Measurements from ENCODE around the gene NOL12. TPM values are rescaled to one million over a fixed set of nuclear protein-coding genes. Genes with fewer than 3 reads are reported as not detected.

Gene NOL12
- total and polyA plus RNA-seq, 4 donors = 6.9 to 16.5 (median 11.4) TPM

DNA sequence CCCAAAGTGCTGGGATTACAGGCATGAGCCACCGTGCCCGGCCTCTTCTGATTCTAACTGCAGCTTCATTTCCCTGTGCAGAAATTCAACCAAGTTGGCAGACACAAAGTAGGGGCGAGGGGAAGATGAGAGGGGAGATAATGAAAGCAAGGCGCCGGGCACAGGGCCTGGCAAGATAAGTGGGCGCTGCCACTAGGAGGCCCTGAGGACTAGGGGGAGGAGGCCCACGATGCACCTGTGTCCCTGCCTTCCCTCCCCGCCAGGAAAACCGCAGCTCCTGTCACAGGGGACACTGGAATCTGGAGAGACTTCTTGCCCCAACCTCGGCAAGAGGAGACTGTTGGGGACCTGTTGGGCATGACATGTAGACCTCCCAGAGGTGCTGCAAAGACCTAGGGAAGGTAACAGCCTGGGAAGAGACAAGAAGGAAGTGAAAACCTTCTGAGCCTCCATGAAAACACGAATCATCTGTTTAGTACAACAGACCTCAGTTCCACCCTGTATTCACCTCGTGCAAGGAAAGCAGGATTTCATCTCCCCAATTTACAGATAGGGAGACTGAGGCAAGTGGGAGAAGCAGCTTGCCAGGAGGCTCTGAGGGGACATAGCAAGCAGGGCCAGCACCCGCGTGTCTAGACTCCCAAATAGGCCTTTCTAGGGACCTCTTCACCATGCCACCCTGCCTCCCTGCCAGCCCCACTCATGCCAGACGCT is 13.8 kb upstream of the NOL12 start:
- Histone ChIP-seq H3K9me3 (ENCODE audit: control insufficient read depth in 4 of 4, low read length in 3 of 4) (no peaks in the 10 kb centered on the region), H3K27ac (ENCODE audit: low read depth in 1 of 2, low read length in 2 of 2) (no peak overlapping the region), H3K36me3 (ENCODE audit: control insufficient read depth in 4 of 4, insufficient read depth in 3 of 4, low read depth in 1 of 4, low read length in 3 of 4) (peaks cover 0 to 3% (median 1%) of the 10 kb centered on the region in 4 donors), H3K9ac (ENCODE audit: low read depth in 1 of 2, low read length in 2 of 2) (no peak overlapping the region), H3K4me3 (ENCODE audit: low read depth in 1 of 3, low read length in 3 of 3) (no peak overlapping the region), H3K4me1 (ENCODE audit: control insufficient read depth in 4 of 4, insufficient read depth in 4 of 4, low read length in 3 of 4) (peaks cover 10 to 27% (median 22%) of the 10 kb centered on the region in 4 donors), H3K27me3 (ENCODE audit: control insufficient read depth in 4 of 4, insufficient read depth in 4 of 4, low read length in 3 of 4) (no peaks in the 10 kb centered on the region)
- TF ChIP-seq, protein P1, sequence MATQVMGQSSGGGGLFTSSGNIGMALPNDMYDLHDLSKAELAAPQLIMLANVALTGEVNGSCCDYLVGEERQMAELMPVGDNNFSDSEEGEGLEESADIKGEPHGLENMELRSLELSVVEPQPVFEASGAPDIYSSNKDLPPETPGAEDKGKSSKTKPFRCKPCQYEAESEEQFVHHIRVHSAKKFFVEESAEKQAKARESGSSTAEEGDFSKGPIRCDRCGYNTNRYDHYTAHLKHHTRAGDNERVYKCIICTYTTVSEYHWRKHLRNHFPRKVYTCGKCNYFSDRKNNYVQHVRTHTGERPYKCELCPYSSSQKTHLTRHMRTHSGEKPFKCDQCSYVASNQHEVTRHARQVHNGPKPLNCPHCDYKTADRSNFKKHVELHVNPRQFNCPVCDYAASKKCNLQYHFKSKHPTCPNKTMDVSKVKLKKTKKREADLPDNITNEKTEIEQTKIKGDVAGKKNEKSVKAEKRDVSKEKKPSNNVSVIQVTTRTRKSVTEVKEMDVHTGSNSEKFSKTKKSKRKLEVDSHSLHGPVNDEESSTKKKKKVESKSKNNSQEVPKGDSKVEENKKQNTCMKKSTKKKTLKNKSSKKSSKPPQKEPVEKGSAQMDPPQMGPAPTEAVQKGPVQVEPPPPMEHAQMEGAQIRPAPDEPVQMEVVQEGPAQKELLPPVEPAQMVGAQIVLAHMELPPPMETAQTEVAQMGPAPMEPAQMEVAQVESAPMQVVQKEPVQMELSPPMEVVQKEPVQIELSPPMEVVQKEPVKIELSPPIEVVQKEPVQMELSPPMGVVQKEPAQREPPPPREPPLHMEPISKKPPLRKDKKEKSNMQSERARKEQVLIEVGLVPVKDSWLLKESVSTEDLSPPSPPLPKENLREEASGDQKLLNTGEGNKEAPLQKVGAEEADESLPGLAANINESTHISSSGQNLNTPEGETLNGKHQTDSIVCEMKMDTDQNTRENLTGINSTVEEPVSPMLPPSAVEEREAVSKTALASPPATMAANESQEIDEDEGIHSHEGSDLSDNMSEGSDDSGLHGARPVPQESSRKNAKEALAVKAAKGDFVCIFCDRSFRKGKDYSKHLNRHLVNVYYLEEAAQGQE (IDR thresholded peaks at IDR 0.05) = no peak
- no peak for TF ChIP-seq HNF4G (IDR thresholded peaks at IDR 0.05)
- no peak for TF ChIP-seq CTCF (IDR thresholded peaks at IDR 0.05; ENCODE audit: low read depth, low read length, missing input control)
- TF ChIP-seq, protein P2, sequence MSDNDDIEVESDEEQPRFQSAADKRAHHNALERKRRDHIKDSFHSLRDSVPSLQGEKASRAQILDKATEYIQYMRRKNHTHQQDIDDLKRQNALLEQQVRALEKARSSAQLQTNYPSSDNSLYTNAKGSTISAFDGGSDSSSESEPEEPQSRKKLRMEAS (IDR thresholded peaks at IDR 0.05) = no peak
- no peak for TF ChIP-seq SP1 (IDR thresholded peaks at IDR 0.05)
- no peak for TF ChIP-seq FOXA1 (IDR thresholded peaks at IDR 0.05)
- no peak for TF ChIP-seq EGR1 (IDR thresholded peaks at IDR 0.05; ENCODE audit: low read depth in 2 of 2)
- no peak for TF ChIP-seq NR2F2 (IDR thresholded peaks at IDR 0.05)
- TF ChIP-seq HNF4A (conservative IDR thresholded peaks at IDR 0.05) = no peak
- no peak for TF ChIP-seq ZBTB33 (IDR thresholded peaks at IDR 0.05)
- DNase-seq (ENCODE audit: low spot score) = no peak
- 79% methylated on average over 15 of the region's 15 CpGs for WGBS

DNA sequence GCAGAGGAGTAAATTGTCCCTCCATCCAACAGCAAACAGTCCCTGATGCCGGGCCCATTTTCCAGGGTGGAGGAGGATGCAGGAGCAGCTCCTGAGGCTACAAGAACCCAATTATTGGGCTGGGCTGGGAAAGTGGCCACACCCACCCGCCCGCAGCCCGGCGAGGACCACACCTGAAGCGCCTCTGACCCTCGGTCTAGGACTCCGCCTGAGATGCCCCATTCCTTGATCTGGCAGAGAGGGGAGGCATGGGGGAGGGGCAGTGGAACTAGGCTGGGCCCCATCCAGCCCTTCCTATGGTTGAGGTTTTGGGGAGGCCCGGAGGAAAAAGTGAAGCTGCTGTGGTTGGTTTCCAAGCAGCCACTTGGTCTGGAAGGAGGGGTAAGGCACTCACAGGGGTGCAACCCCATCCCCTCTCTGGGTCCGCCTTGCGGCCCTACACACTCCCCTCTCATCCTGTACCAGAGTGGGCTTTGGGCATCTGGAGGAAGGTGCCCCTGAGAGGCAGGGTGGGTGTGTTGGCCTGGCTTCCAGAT is 13.2 kb upstream of the NOL12 start:
- Histone ChIP-seq H3K36me3 (ENCODE audit: control insufficient read depth in 4 of 4, insufficient read depth in 3 of 4, low read depth in 1 of 4, low read length in 3 of 4) (no peaks in the 10 kb centered on the region), H3K27me3 (ENCODE audit: control insufficient read depth in 4 of 4, insufficient read depth in 4 of 4, low read length in 3 of 4) (no peaks in the 10 kb centered on the region), H3K27ac (ENCODE audit: low read depth in 1 of 2, low read length in 2 of 2) (no peak overlapping the region), H3K9me3 (ENCODE audit: control insufficient read depth in 4 of 4, low read length in 3 of 4) (no peaks in the 10 kb centered on the region), H3K9ac (ENCODE audit: low read depth in 1 of 2, low read length in 2 of 2) (no peak overlapping the region), H3K4me3 (ENCODE audit: low read depth in 1 of 3, low read length in 3 of 3) (no peak overlapping the region), H3K4me1 (ENCODE audit: control insufficient read depth in 4 of 4, insufficient read depth in 4 of 4, low read length in 3 of 4) (peaks cover 10 to 29% (median 23%) of the 10 kb centered on the region in 4 donors)
- 81% methylated on average over 11 of the region's 11 CpGs for WGBS
- TF ChIP-seq SP1 (IDR thresholded peaks at IDR 0.05) (no peak), HNF4G (IDR thresholded peaks at IDR 0.05) (no peak), NR2F2 (IDR thresholded peaks at IDR 0.05) (no peak), JUND (IDR thresholded peaks at IDR 0.05) (no peak), RXRA (IDR thresholded peaks at IDR 0.05) (no peak), ZBTB33 (IDR thresholded peaks at IDR 0.05) (no peak), GABPA (IDR thresholded peaks at IDR 0.05 in 1 of 2, conservative IDR thresholded peaks at IDR 0.05 in 1 of 2) (no peak)
- TF ChIP-seq, protein P1 (IDR thresholded peaks at IDR 0.05) = no peak
- DNase-seq (ENCODE audit: low spot score) = no peak

Measured in liver (tissue), 9 donors.